Measurements from ENCODE around the gene HLA-G.
"Not testable (repeated sequence)": the region's sequence is repeated elsewhere in the genome, so short reads cannot be mapped to it uniquely, and the experiment has no call there.

Gene HLA-G

GRCh38 chr6:29827579-29828470, at the start of gene HLA-G:
TSS of gene HLA-G (plus strand) at chr6:29827825. CDS start at chr6:29827845, 20 bp downstream.
- no peak within 1 kb of the TSS for H3K4me3 ChIP-seq (ENCODE audit: low read depth, low read length)
- no peak for DNase-seq (ENCODE audit: low read depth)
- in situ Hi-C loops (cut with HindIII; ENCODE audit: low sequenced_read_pairs): no loop called here
- no peak for TF ChIP-seq CTCF (IDR thresholded peaks at IDR 0.05; ENCODE audit: low read depth, low read length, missing control alignments)

GRCh38 chr6:29780019-29780698, 47.5 kb upstream of the HLA-G start:
- DNase-seq (ENCODE audit: low read depth); H3K4me3 ChIP-seq (ENCODE audit: low read depth, low read length); in situ Hi-C loops (cut with HindIII; ENCODE audit: low sequenced_read_pairs): not testable (repeated sequence)

- H3K4me3 ChIP-seq (ENCODE audit: low read depth, low read length): no peak overlapping the region
- TF ChIP-seq CTCF (IDR thresholded peaks at IDR 0.05; ENCODE audit: low read depth, low read length, missing control alignments): no peak
- no peak for DNase-seq (ENCODE audit: low read depth)
- in situ Hi-C loops (cut with HindIII; ENCODE audit: low sequenced_read_pairs): no loop called here
Measured at GRCh38 chr6:29789176-29789575, 38.4 kb upstream of the HLA-G start.

GRCh38 chr6:29790626-29791025, 37.0 kb upstream of the HLA-G start:
- no peak for TF ChIP-seq CTCF (IDR thresholded peaks at IDR 0.05; ENCODE audit: low read depth, low read length, missing control alignments)
- in situ Hi-C loops (cut with HindIII; ENCODE audit: low sequenced_read_pairs): no loop called here
- DNase-seq (ENCODE audit: low read depth): no peak
- H3K4me3 ChIP-seq (ENCODE audit: low read depth, low read length): no peak overlapping the region

- in situ Hi-C loops (cut with HindIII; ENCODE audit: low sequenced_read_pairs): no loop called here
- no peak overlapping the region for H3K4me3 ChIP-seq (ENCODE audit: low read depth, low read length)
- DNase-seq (ENCODE audit: low read depth): no peak
- TF ChIP-seq CTCF (IDR thresholded peaks at IDR 0.05; ENCODE audit: low read depth, low read length, missing control alignments): no peak
Measured at GRCh38 chr6:29791162-29791561, 36.5 kb upstream of the HLA-G start.

GRCh38 chr6:29791786-29792122, 35.9 kb upstream of the HLA-G start:
- no peak for DNase-seq (ENCODE audit: low read depth)
- in situ Hi-C loops (cut with HindIII; ENCODE audit: low sequenced_read_pairs): no loop called here
- no peak overlapping the region for H3K4me3 ChIP-seq (ENCODE audit: low read depth, low read length)
- TF ChIP-seq CTCF (IDR thresholded peaks at IDR 0.05; ENCODE audit: low read depth, low read length, missing control alignments): no peak

Data from astrocyte of the cerebellum (primary cell).